SK-N-MC (cell line): ENCODE data around the gene CLN3.
"Not testable (repeated sequence)": the region's sequence is repeated elsewhere in the genome, so short reads cannot be mapped to it uniquely, and the experiment has no call there.

Experiments
- EZH2 ChIP-seq: fragments of 200-600 bp; sonication (generic); IDR thresholded peaks from one replicate; pipeline ENCODE4 v1.6.1; 2017; ENCODE audit warnings: antibody characterized with exemption
- POLR2AphosphoS5 ChIP-seq: IDR thresholded peaks from 2 replicates; pipeline ENCODE4 v1.6.1; 2012; ENCODE audit warnings: mild to moderate bottlenecking, low read depth, low read length, borderline replicate concordance

DNA sequence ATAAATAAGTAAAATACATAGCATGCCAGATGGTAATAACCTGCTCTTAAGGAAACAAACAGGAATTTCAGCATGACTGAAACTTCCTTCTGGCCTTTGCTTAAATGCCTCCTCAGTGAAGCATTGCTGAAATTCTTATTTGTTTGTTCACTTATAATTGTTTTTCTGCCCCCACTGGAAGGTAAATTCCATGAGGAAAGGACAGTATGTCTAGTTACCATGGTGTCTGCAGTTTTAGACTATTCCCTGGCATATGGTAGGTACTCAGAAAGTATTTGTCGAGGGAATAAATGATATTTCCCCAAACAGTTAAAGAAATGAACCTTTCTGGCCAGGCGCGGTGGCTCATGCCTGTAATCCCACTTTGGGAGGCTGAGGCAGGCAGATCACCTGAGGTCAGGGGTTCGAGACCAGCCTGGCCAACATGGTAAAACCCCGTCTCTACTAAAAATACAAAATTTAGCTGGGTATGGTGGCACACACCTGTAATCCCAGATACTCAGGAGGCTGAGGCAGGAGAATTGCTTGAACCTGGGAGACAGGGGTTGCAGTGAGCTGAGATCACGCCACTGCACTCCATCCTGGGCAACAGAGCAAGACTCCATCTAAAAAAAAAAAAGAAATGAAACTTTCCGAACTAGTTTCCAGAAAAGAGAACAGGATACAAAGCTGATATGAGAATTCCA lies 35.4 kb upstream of the CLN3 start:
- TF ChIP-seq POLR2AphosphoS5, EZH2: not testable (repeated sequence)
